ENCODE data around the gene NOD1.

NOD1 gene

DNA sequence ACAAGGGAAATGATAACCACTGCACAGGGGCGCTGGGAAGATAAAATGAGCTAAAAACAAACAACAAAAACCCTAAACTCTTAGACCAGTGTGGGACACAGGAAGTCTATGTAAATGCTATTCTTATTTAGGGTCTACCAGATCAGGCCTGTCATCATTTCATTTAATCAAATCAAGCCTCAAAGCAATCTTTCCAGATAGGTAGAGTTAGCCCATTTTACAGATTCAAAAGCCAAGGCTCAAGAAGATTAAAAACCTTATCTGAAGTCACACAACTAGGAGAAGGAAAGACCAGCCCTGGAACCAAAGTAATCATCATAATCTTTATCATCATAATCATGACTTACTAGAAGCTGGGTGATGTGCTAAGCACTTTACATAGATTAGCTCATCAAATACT lies 4.7 kb downstream of the NOD1 start:
- Histone ChIP-seq H4K8ac (ENCODE audit: low read depth, low read length) (no peak overlapping the region), H2BK12ac (ENCODE audit: low read length) (no peak overlapping the region), H3K36me3 (replicated peaks in 1 of 2; ENCODE audit: control insufficient read depth in 2 of 2, insufficient read depth in 2 of 2, low read length in 2 of 2) (no peaks in the 10 kb centered on the region), H3K4me2 (ENCODE audit: insufficient read depth, low read length, poor library complexity, severe bottlenecking) (no peak overlapping the region), H3K4me3 (ENCODE audit: low read length in 2 of 2) (no peak overlapping the region), H3K23ac (ENCODE audit: low read depth, low read length, poor library complexity) (no peak overlapping the region), H2AFZ (ENCODE audit: low read length) (no peak overlapping the region), H2BK5ac (ENCODE audit: low read length) (no peak overlapping the region), H3K27ac (replicated peaks; ENCODE audit: low read length) (no peak overlapping the region), H3K18ac (ENCODE audit: low read length) (no peak overlapping the region), H2AK5ac (ENCODE audit: low read depth, low read length) (no peak overlapping the region), H3K9ac (ENCODE audit: low read depth, low read length, poor library complexity) (no peak overlapping the region), H3K4ac (ENCODE audit: low read length) (no peak overlapping the region), H4K91ac (ENCODE audit: low read depth, low read length, poor library complexity) (no peak overlapping the region), H2BK15ac (ENCODE audit: low read length) (no peak overlapping the region), H3K14ac (ENCODE audit: low read length) (no peak overlapping the region), H3K4me1 (ENCODE audit: control insufficient read depth in 2 of 2, insufficient read depth in 1 of 2, low read depth in 1 of 2, low read length in 2 of 2) (peaks cover 21 to 23% of the 10 kb centered on the region in 2 donors), H2BK120ac (ENCODE audit: low read depth, low read length) (no peak overlapping the region), H3K9me3 (replicated peaks in 1 of 2; ENCODE audit: control insufficient read depth in 2 of 2, insufficient read depth in 1 of 2, low read depth in 1 of 2, low read length in 2 of 2) (no peaks in the 10 kb centered on the region), H3K27me3 (ENCODE audit: control insufficient read depth in 3 of 3, insufficient read depth in 3 of 3, low read depth in 1 of 3, low read length in 3 of 3) (peaks cover 0 to under 1% (median 0%) of the 10 kb centered on the region in 3 experiments), H3K79me1 (ENCODE audit: low read depth, low read length) (no peaks in the 10 kb centered on the region)
- no CpG with 5 or more reads among the region's 1 CpG for WGBS, 2 donors (ENCODE audit: extremely low coverage in 2 of 2, insufficient read length in 2 of 2, insufficient replicate concordance in 1 of 2)
- no peak for DNase-seq (ENCODE audit: low spot score)

DNA sequence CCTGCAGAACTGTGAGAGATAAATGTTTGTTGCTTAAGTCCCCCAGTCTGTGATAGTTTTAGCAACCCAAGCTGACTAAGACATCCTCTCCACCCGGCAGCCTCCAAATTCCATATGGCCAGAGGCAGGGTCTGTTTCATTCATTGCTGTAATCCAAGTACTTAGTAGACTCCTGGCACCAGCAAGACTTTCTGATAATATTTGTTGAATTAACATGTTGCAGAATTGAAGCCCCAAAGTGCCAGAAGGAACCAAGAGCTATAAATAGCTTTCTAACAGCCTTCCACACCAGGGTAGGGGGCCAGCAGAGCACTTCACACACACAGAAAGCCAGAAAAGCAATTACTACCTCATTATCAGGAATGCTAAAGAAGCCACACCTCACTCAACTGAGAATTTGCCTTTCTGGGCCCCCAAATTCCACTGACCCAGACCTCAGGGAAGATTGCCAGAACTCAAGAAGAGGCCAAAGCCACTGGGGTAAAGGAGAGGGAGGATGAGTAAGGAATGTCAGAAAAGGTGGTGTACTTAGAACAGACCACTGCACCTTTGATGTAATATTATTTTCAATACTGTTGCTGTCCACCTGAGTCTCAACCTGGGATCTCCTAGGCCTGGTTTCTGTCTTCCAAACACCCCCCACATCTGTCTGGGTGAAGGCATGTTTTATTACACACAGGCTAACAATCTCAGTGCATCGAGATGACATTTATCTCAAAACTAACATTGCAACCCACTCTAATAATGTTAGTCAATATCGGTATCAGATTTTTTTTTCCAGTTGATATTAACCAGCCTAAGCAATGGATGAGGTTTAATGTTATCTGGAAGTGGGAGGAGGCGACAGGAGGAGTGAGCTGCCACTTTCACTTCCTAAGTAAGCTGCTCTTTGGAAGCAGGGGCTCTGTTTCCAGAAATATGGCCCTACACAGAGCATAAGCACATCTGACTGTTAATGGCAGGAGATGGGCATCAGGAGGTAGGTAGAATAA lies 5.5 kb downstream of the NOD1 start:
- Histone ChIP-seq H3K9ac (ENCODE audit: low read depth, low read length, poor library complexity) (no peak overlapping the region), H3K14ac (ENCODE audit: low read length) (no peak overlapping the region), H3K4me2 (ENCODE audit: insufficient read depth, low read length, poor library complexity, severe bottlenecking) (no peak overlapping the region), H3K4me3 (ENCODE audit: low read length in 2 of 2) (no peak overlapping the region), H3K18ac (ENCODE audit: low read length) (no peak overlapping the region), H3K23ac (ENCODE audit: low read depth, low read length, poor library complexity) (no peak overlapping the region), H4K91ac (ENCODE audit: low read depth, low read length, poor library complexity) (no peak overlapping the region), H2AK5ac (ENCODE audit: low read depth, low read length) (no peak overlapping the region), H3K36me3 (replicated peaks in 1 of 2; ENCODE audit: control insufficient read depth in 2 of 2, insufficient read depth in 2 of 2, low read length in 2 of 2) (no peaks in the 10 kb centered on the region), H2BK5ac (ENCODE audit: low read length) (no peak overlapping the region), H2BK120ac (ENCODE audit: low read depth, low read length) (no peak overlapping the region), H3K27me3 (ENCODE audit: control insufficient read depth in 3 of 3, insufficient read depth in 3 of 3, low read depth in 1 of 3, low read length in 3 of 3) (no peaks in the 10 kb centered on the region), H3K79me1 (ENCODE audit: low read depth, low read length) (no peaks in the 10 kb centered on the region), H3K4ac (ENCODE audit: low read length) (no peak overlapping the region), H3K9me3 (replicated peaks in 1 of 2; ENCODE audit: control insufficient read depth in 2 of 2, insufficient read depth in 1 of 2, low read depth in 1 of 2, low read length in 2 of 2) (no peaks in the 10 kb centered on the region), H2BK15ac (ENCODE audit: low read length) (no peak overlapping the region), H3K27ac (replicated peaks; ENCODE audit: low read length) (no peak overlapping the region), H2BK12ac (ENCODE audit: low read length) (no peak overlapping the region), H4K8ac (ENCODE audit: low read depth, low read length) (no peak overlapping the region), H3K4me1 (ENCODE audit: control insufficient read depth in 2 of 2, insufficient read depth in 1 of 2, low read depth in 1 of 2, low read length in 2 of 2) (peaks cover 23 to 24% of the 10 kb centered on the region in 2 donors), H2AFZ (ENCODE audit: low read length) (no peak overlapping the region)
- no peak for DNase-seq (ENCODE audit: low spot score)
- no CpG with 5 or more reads among the region's 4 CpGs for WGBS, 2 donors (ENCODE audit: extremely low coverage in 2 of 2, insufficient read length in 2 of 2, insufficient replicate concordance in 1 of 2)

DNA sequence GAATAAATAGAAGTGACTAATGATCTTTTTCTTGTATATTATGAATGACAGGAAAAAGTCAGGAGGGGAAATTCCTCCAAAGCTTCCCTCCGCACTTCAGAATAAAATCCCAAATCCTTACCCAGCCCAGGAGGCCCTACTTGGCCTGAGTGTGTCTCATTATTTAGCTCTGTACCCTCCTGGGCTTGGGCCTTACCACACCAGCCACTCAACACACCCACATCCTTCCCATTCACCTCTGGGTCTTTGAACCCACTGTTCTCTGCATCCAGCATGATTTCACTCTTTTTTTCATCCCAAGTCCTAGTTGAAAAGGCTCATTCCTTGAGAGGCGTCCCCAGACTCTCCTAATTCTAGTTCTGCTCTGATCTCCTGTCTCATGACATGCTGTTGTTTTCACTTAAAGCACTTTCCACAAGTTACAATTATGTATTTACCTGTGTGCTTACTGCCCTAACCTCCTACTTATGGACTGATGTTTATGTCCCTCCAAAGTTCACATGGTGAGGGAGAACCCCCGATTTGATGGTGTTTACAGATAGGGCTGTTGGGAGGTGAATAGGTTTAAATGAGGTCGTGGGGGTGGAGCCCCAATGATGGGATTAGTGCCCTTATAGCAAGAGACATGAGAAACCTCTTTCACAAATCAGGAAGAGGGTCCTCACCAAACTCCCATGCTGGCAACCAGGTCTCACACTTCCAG lies 6.4 kb downstream of the NOD1 start:
- H3K4ac ChIP-seq (ENCODE audit: low read length): no peak overlapping the region
- no peaks in the 10 kb centered on the region for H3K27me3 ChIP-seq (ENCODE audit: control insufficient read depth in 3 of 3, insufficient read depth in 3 of 3, low read depth in 1 of 3, low read length in 3 of 3)
- H4K91ac ChIP-seq (ENCODE audit: low read depth, low read length, poor library complexity): no peak overlapping the region
- H3K4me3 ChIP-seq (ENCODE audit: low read length in 2 of 2): no peak overlapping the region
- no peaks in the 10 kb centered on the region for H3K79me1 ChIP-seq (ENCODE audit: low read depth, low read length)
- H2AFZ ChIP-seq (ENCODE audit: low read length): no peak overlapping the region
- no peak overlapping the region for H2AK5ac ChIP-seq (ENCODE audit: low read depth, low read length)
- H3K4me1 ChIP-seq (ENCODE audit: control insufficient read depth in 2 of 2, insufficient read depth in 1 of 2, low read depth in 1 of 2, low read length in 2 of 2): peaks cover 20 to 24% of the 10 kb centered on the region in 2 donors
- no peak overlapping the region for H3K4me2 ChIP-seq (ENCODE audit: insufficient read depth, low read length, poor library complexity, severe bottlenecking)
- H4K8ac ChIP-seq (ENCODE audit: low read depth, low read length): no peak overlapping the region
- no peak overlapping the region for H2BK15ac ChIP-seq (ENCODE audit: low read length)
- H3K23ac ChIP-seq (ENCODE audit: low read depth, low read length, poor library complexity): no peak overlapping the region
- H2BK5ac ChIP-seq (ENCODE audit: low read length): no peak overlapping the region
- H3K9ac ChIP-seq (ENCODE audit: low read depth, low read length, poor library complexity): no peak overlapping the region
- no peak for DNase-seq (ENCODE audit: low spot score)
- H3K18ac ChIP-seq (ENCODE audit: low read length): no peak overlapping the region
- no CpG with 5 or more reads among the region's 4 CpGs for WGBS, 2 donors (ENCODE audit: extremely low coverage in 2 of 2, insufficient read length in 2 of 2, insufficient replicate concordance in 1 of 2)
- no peaks in the 10 kb centered on the region for H3K36me3 ChIP-seq (replicated peaks in 1 of 2; ENCODE audit: control insufficient read depth in 2 of 2, insufficient read depth in 2 of 2, low read length in 2 of 2)
- H3K27ac ChIP-seq (replicated peaks; ENCODE audit: low read length): no peak overlapping the region
- no peak overlapping the region for H3K14ac ChIP-seq (ENCODE audit: low read length)
- no peak overlapping the region for H2BK120ac ChIP-seq (ENCODE audit: low read depth, low read length)
- no peaks in the 10 kb centered on the region for H3K9me3 ChIP-seq (replicated peaks in 1 of 2; ENCODE audit: control insufficient read depth in 2 of 2, insufficient read depth in 1 of 2, low read depth in 1 of 2, low read length in 2 of 2)
- H2BK12ac ChIP-seq (ENCODE audit: low read length): no peak overlapping the region

GRCh38 chr7:30471205-30471604 lies 7.4 kb downstream of the NOD1 start:
- Histone ChIP-seq H3K9ac (ENCODE audit: low read depth, low read length, poor library complexity) (no peak overlapping the region), H4K91ac (ENCODE audit: low read depth, low read length, poor library complexity) (no peak overlapping the region), H2BK12ac (ENCODE audit: low read length) (no peak overlapping the region), H3K27me3 (ENCODE audit: control insufficient read depth in 3 of 3, insufficient read depth in 3 of 3, low read depth in 1 of 3, low read length in 3 of 3) (no peaks in the 10 kb centered on the region), H2AFZ (ENCODE audit: low read length) (no peak overlapping the region), H3K79me1 (ENCODE audit: low read depth, low read length) (no peaks in the 10 kb centered on the region), H2BK15ac (ENCODE audit: low read length) (peak overlapping the region; percentile 40), H2AK5ac (ENCODE audit: low read depth, low read length) (peak overlapping the region; percentile 11), H3K4me1 (ENCODE audit: control insufficient read depth in 2 of 2, insufficient read depth in 1 of 2, low read depth in 1 of 2, low read length in 2 of 2) (peaks cover 20 to 24% of the 10 kb centered on the region in 2 donors), H3K4me3 (ENCODE audit: low read length in 2 of 2) (no peak overlapping the region), H4K8ac (ENCODE audit: low read depth, low read length) (no peak overlapping the region), H3K36me3 (replicated peaks in 1 of 2; ENCODE audit: control insufficient read depth in 2 of 2, insufficient read depth in 2 of 2, low read length in 2 of 2) (no peaks in the 10 kb centered on the region), H2BK5ac (ENCODE audit: low read length) (no peak overlapping the region), H3K4me2 (ENCODE audit: insufficient read depth, low read length, poor library complexity, severe bottlenecking) (no peak overlapping the region), H3K4ac (ENCODE audit: low read length) (no peak overlapping the region), H3K23ac (ENCODE audit: low read depth, low read length, poor library complexity) (no peak overlapping the region), H3K27ac (replicated peaks; ENCODE audit: low read length) (peak overlapping the region; percentile 47), H2BK120ac (ENCODE audit: low read depth, low read length) (no peak overlapping the region), H3K18ac (ENCODE audit: low read length) (peak overlapping the region; percentile 88), H3K14ac (ENCODE audit: low read length) (no peak overlapping the region), H3K9me3 (replicated peaks in 1 of 2; ENCODE audit: control insufficient read depth in 2 of 2, insufficient read depth in 1 of 2, low read depth in 1 of 2, low read length in 2 of 2) (no peaks in the 10 kb centered on the region)
- no CpG with 5 or more reads among the region's 2 CpGs for WGBS, 2 donors (ENCODE audit: extremely low coverage in 2 of 2, insufficient read length in 2 of 2, insufficient replicate concordance in 1 of 2)
- no peak for DNase-seq (ENCODE audit: low spot score)
